HG02973 (cell line): ENCODE results near the gene STIL.
"Not testable (repeated sequence)": the region's sequence is repeated elsewhere in the genome, so short reads cannot be mapped to it uniquely, and the experiment has no call there.

Experiments used
- ATAC-seq: cut with Tn5 transposase; IDR thresholded peaks from one replicate; pipeline ENCODE4 v1.9.1; 2021; ENCODE audit warnings: moderate library complexity; ENCODE audit not compliant: unreplicated experiment

Gene STIL

DNA sequence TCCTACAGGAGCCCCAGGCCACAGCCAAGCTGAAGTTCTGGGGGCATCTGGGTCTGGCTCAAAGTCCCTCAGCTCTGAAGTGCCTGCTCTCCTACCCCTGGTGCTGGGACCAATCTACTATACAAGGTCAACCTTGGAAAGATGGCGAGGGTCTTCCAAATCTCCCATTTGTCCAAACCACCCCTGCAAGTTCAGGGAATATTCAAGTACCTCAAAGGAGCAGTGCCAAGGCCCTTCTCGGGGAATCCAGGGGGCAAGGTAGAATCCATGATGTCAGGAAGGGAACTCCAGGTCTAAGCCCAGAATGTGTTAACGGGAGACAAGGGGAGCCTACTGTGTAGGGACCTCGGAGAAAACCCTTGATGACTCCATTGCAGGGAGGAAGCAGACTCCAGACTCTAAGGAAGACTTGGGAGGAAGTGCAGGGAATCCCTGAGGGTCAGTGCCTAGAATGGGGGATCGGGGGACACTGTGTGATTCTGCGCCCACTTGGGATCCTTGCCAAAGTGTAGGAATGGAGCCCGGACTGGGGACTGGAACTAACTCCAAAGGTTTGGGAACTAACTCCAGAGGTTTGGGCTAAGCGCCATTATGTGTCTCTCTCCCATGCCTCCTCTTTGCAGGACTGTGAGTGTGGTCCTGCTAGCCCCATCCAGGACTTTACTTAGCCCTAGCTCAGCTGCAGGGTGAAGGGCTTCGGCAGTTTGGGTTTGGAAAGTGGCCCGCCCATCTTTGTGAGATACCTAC, 90.6 kb downstream of the STIL start:
- ATAC-seq = no peak

- no peak for ATAC-seq
These were observed 91.5 kb downstream of the STIL start for GRCh38 chr1:47222476-47222875.

DNA sequence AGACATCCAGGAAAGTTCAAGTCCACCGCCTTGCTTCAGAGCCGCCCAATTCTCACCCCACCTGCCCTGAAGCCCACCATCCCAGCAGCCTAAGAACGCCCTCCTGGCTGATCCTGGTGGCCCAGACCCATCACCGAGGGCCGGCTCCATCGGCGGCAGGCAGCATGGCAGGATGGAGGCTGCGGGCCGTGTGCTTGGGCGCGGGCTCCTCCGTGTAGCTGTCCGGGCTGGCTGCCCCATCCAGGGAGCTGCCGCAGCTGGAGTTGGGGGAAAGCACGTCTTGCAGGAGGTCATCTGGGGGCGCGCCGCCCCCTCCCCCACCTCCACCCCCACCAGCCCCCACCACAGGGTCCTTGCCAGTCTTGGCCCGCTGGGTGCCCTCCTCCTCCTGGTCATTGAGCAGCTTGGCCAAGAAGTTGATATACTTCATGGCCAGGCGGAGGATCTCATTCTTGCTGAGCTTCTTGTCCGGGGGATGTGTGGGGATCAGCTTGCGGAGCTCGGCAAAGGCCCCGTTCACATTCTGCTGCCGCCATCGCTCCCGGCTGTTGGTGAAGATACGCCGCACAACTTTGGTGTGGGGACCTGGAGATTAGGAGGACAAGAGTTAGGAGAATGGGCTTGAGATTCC, 94.2 kb downstream of the STIL start:
- no peak for ATAC-seq

DNA sequence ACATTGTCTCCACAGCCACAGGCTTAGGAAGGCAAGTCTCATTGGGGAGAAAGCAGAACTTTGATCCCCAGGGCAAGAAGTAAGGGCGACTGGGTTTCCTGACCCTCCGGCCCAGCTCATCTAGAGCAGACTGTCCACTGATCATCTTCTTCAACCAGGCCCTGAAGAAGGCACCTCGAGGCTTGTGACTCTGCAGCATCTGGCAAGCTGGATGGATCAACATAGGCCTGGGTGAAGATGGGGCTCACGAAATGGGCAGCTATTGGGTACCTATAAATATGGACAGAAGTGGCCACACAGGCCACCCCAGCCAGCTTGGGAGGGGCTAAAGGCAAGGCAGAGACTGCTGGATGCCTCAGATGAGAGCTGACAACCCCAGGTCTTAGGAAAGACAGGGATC, 94.9 kb downstream of the STIL start:
- no peak for ATAC-seq

GRCh38 chr1:47216278-47217059, 97.5 kb downstream of the STIL start:
- no peak for ATAC-seq

- no peak for ATAC-seq
These were observed 98.2 kb downstream of the STIL start for GRCh38 chr1:47215713-47216112.

DNA sequence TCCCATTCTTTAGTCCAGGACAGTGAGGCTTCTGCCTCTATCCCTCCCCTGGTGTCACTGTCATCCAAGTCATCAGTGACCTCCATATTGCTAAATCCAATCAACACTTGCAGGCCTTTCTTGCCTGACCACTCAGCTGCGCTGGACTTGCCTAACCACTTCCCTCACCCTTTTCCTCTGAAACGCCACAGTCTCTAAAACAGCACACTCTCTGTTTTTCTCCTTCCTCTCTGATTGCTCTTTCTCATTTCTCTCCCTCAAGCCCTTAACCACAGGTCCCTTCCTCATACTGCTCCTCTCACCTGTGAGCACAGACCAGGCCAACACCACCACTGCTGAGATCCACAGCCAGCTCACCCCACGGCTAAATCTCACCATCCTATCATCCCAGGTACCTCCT, 99.4 kb downstream of the STIL start:
- no peak for ATAC-seq

DNA sequence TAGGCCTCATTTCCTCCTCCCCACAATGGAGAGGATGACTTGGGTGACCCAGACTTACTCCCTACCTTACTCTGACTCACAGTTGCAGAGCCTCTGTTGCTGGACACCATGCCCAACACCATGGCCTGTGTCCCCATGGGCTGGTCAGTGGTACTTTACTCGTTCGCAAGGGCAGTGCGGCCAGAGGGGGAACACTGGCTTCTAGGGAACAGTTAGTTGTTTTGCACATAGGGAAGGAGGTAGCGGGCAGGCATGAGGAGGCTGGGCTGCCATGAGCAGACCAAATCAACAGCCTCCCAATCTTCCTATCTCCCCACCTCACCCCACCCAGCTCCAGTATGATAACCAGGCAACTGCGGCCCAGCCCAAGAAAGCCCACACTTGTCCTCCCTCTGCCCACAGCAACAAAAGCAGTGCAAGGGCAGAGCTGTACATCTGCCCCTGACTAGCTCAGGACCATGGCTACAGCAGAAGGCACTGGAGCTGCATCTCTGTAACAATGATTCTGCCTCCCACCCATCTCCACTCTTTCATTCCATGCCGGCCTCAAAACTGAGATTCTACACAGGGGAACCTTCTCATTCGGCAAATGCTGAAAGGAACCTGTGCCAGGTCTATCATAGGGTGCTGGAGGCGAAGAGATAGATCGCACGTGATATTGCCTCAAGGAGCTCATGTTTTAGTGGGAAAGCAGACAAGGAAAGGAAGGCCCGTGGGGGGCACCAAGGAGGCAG, 100.5 kb downstream of the STIL start:
- no peak for ATAC-seq

- ATAC-seq = no peak
These were observed 101.2 kb downstream of the STIL start for GRCh38 chr1:47212636-47213229.

GRCh38 chr1:47211796-47212269, 102.1 kb downstream of the STIL start:
- no peak for ATAC-seq

DNA sequence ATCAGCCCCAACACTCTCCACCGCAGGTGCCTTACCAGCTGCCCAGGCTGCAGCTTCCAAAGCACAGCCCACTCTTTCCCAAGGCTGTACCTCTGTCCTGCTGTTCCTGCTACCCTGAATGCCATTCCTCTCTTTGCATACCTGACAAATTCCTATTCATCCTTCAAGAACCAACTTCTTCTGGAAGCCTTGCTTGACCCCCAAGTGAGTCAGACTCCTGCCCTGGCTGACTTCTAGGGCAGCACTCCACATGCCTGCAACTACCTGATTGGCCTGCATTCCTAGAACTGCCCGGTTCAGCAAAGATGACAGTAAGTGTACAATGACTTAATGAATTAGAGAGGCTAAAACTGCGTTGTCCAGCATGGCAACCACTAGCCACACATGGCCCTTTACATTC, 103.3 kb downstream of the STIL start:
- no peak for ATAC-seq

DNA sequence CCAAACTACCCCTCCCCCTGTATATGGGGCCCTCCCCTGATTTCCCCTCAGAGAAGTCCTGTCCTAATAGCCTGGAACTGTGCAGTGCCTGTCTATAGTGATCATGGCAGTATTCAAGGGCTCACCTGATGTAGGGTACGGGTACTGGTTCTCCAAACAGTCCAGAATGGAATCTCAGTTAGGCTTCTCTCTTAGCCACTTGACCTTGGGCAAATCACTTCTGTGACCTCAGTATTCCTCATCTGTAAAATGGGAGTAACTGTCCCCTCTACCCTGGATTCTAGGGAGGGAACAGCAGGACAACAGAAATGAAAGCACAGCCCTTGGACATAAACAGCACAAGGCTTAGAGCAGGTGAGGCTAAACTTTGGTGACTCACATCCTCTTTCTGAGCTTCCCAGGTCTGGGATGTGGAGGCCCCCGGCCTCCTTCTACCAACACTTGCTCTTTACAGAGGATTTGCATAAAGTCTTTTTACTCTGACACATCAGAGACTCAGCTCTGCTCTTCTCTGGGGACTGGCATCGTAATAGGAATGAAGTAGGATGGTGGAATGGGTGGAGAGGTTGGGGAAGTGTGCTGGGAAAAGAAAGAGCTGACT, 104.1 kb downstream of the STIL start:
- no peak for ATAC-seq

DNA sequence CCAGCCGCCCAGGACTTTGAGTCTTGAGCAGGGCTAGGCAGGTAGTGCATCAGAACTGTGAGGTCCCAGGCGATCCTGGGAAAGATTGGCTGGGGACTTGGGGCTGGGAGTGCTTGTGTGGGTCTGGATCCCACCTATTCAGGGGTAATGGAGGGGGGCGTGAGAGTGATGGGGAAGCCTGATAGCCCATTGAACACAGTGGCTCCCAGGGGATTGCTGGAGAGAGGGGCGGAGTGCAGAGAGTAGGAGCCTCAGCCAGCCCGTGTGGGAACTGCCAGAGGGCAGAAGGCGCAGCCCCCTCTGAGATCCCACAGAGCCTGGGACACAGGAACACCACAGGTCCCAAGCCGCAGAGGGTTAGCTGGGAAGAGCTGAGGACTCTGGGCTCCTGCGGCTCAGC, 104.9 kb downstream of the STIL start:
- ATAC-seq = no peak

- ATAC-seq = no peak
These were observed 105.5 kb downstream of the STIL start for GRCh38 chr1:47208374-47208850.

DNA sequence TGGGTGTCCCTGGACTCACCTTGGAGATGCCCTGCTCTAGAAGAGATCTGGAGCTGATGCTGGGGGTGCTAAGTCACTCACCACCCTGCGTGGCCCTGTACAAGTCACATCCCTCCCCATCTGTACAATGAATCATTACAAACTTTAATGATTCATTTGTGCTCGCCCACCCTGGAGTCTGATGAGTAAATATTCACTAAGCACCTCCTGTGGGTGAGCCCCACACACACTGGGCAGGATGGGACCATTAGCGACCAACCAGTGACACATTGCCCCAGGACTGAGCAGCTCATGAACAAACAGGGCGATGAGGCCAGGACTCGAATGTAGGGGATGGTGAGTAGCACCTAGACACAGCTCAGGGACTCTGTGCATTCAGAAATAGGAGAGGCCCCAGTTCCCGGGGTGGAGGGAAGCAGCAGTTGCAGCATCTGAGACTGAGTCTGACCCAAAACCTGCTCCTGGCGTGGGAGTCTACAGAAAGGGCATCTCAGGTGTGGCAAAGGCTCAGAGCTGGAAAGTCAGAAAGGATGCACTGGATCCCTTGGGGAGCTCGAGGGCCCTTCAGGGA, 106.1 kb downstream of the STIL start:
- ATAC-seq = no peak

DNA sequence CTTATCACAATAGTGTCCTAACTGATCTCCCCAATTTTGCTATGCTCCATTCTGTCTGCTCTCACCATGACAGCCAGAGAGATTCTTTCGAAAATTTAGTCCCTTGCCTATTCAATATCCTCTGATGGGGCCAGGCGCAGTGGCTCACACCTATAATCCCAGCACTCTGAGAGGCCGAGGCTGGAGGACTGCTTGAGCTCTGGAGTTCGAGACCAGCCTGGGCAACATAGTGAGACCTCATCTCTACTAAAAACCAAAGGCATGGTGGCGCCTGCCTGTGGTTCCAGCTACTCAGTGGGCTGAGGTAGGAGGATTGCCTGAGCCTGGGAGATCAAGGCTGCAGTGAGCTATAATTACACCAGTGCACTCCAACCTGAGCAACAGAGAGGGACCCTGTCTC, 108.0 kb downstream of the STIL start:
- ATAC-seq = no peak

- ATAC-seq = not testable (repeated sequence)
These were observed 110.4 kb downstream of the STIL start for GRCh38 chr1:47203504-47203903.

- no peak for ATAC-seq
These were observed 112.8 kb downstream of the STIL start for GRCh38 chr1:47201179-47201578.
